SU-DHL-6 (cell line): ENCODE data around the gene MYO1F.

Experiments
- CTCF ChIP-seq: fragments of 200-600 bp; sonication (generic); IDR thresholded peaks from one replicate; pipeline ENCODE4 v1.5.1; 2017; ENCODE audit warnings: antibody characterized with exemption, mild to moderate bottlenecking, low read length, moderate library complexity; ENCODE audit not compliant: insufficient read depth, poor library complexity, severe bottlenecking
- EZH2phosphoT487 ChIP-seq: fragments of 200-600 bp; sonication (generic), shearing (Covaris generic); conservative IDR thresholded peaks from 2 replicates; pipeline ENCODE4 v1.6.1; 2018; ENCODE audit warnings: mild to moderate bottlenecking, antibody characterized with exemption, low read length, moderate library complexity, mixed read lengths

DNA sequence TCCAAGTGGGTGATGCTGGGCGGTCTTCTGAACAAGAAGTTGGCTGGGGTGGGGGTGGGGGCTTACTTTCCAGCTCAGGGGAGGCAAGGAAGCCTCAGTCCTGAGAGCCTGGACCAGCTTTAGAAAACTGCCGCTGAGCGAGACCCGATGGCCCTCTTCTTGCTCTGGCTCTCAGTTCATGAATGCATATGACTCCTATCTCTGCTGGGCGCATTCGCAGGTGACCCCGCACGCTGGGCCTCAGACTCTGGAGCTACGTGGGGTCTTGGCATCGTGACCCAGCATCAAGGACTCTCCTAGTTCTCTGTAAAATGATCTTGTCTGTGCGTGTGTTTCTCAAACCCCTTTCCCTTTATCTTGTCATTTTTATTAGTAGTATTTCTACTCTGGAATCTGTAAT is 94.5 kb downstream of the MYO1F start:
- TF ChIP-seq EZH2phosphoT487 (no peak), CTCF (no peak)
